Natural killer cell (primary cell): ENCODE results near the gene PRKAR1B. TPM values are rescaled to one million over a fixed set of nuclear protein-coding genes. Genes with fewer than 3 reads are reported as not detected.

Experiments used
- ATAC-seq, 3 donors: fragments of 150-1000 bp in 2 of 3; fragments of 200-7000 bp in 1 of 3; cut with Tn5 transposase; 1 replicate in 1 of 3; 2 replicates in 2 of 3; pipeline ENCODE4 v1.10.0; 2021; ENCODE audit warnings: mild to moderate bottlenecking in 2 of 3, moderate library complexity in 2 of 3
- DNase-seq, 2 donors: peaks; one replicate each; pipeline versions ENCODE4 v3.0.0 to v3.0.0-alpha.2; 2013 to 2021; ENCODE audit warnings: mixed read lengths in 1 of 2
- H3K27ac ChIP-seq: one replicate; pipeline ENCODE4 v1.5.1; 2013; ENCODE audit warnings: mild to moderate bottlenecking, low read length
- H3K27me3 ChIP-seq: one replicate; pipeline ENCODE4 v1.6.1; 2013; ENCODE audit warnings: low read length; ENCODE audit not compliant: control insufficient read depth, insufficient read depth
- H3K36me3 ChIP-seq: one replicate; pipeline ENCODE4 v1.6.1; 2013; ENCODE audit warnings: low read length; ENCODE audit not compliant: control insufficient read depth, insufficient read depth
- H3K4me1 ChIP-seq: one replicate; pipeline ENCODE4 v1.6.1; 2013; ENCODE audit warnings: low read length; ENCODE audit not compliant: control insufficient read depth, insufficient read depth
- H3K4me3 ChIP-seq: one replicate; pipeline ENCODE4 v1.5.1; 2013; ENCODE audit warnings: low read length
- H3K9me3 ChIP-seq: one replicate; pipeline ENCODE4 v1.6.1; 2013; ENCODE audit warnings: low read length; ENCODE audit not compliant: control insufficient read depth, insufficient read depth
- H3K27ac Mint-ChIP-seq, 2 donors: one replicate each; pipeline ENCODE4 v1.8.0; 2022; ENCODE audit warnings: mild to moderate bottlenecking in 2 of 2, mixed read lengths in 2 of 2, moderate library complexity in 1 of 2
- H3K27me3 Mint-ChIP-seq, 2 donors: one replicate each; pipeline ENCODE4 v1.8.0; 2022; ENCODE audit warnings: low read depth in 2 of 2, mixed read lengths in 2 of 2
- H3K36me3 Mint-ChIP-seq: one replicate; pipeline ENCODE4 v1.8.0; 2022; ENCODE audit warnings: mixed read lengths
- H3K4me1 Mint-ChIP-seq, 2 donors: one replicate each; pipeline ENCODE4 v1.8.0; 2022; ENCODE audit warnings: mixed read lengths in 2 of 2
- H3K4me3 Mint-ChIP-seq: one replicate; pipeline ENCODE4 v1.8.0; 2022; ENCODE audit warnings: mild to moderate bottlenecking, moderate library complexity, mixed read lengths
- H3K9me3 Mint-ChIP-seq, 2 donors: one replicate each; pipeline ENCODE4 v1.8.0; 2022; ENCODE audit warnings: mixed read lengths in 2 of 2
- CTCF ChIP-seq: fragments of 200-600 bp; IDR thresholded peaks from one replicate; pipeline ENCODE4 v1.8.0; 2022; ENCODE audit warnings: antibody characterized with exemption
- WGBS: methylation state at CpG from one replicate; pipeline ENCODE4 v1.1.7; 2013; ENCODE audit warnings: missing lambda C conversion rate; ENCODE audit not compliant: insufficient coverage; 5-methylcytosine and 5-hydroxymethylcytosine counted together
- intact Hi-C: fragments of 100-400 bp; cut with micrococcal nuclease; formaldehyde crosslinking; loops from one replicate; pipeline ENCODE4 v1.14.2; 2022
- total RNA-seq, 4 donors: library from RNA; stranded (reverse); fragments of 120-200 nt in 1 of 4; gene quantifications; one replicate each; pipeline versions ENCODE4 v1.2.3 to v1.2.4, GENCODE V29; 2013 to 2022

Gene PRKAR1B
- total RNA-seq, 3 donors from 2014 or later (not counting 1 experiment from before 2014, with no cell fraction given): 2.4 to 3.8 (median 3.0) TPM

GRCh38 chr7:576524-577277 is 150.4 kb downstream of the PRKAR1B start:
- H3K27me3 Mint-ChIP-seq: no peaks in the 10 kb centered on the region
- H3K36me3 ChIP-seq: no peaks in the 10 kb centered on the region
- no peak for ATAC-seq
- no peak for TF ChIP-seq CTCF
- no peak overlapping the region for H3K4me3 ChIP-seq
- no peaks in the 10 kb centered on the region for H3K9me3 Mint-ChIP-seq
- H3K4me3 Mint-ChIP-seq: no peak overlapping the region
- intact Hi-C loops: loop anchor here (10.0 kb wide), 1 partner anchor 58 kb away; no protein-coding TSS in a partner anchor
- peaks cover 5 to 6% of the 10 kb centered on the region in 2 donors for H3K4me1 Mint-ChIP-seq
- no peak overlapping the region for H3K27ac ChIP-seq
- no peaks in the 10 kb centered on the region for H3K36me3 Mint-ChIP-seq
- H3K4me1 ChIP-seq: no peaks in the 10 kb centered on the region
- no peaks in the 10 kb centered on the region for H3K27me3 ChIP-seq
- H3K27ac Mint-ChIP-seq: no peak overlapping the region
- no peak for DNase-seq
- no peaks in the 10 kb centered on the region for H3K9me3 ChIP-seq
- 94% methylated on average over 37 of the region's 37 CpGs for WGBS

- no peak for TF ChIP-seq CTCF
- no peak overlapping the region for H3K4me3 Mint-ChIP-seq
- intact Hi-C loops: loop anchor here (10.0 kb wide), 1 partner anchor 59 kb away; no protein-coding TSS in a partner anchor
- Histone ChIP-seq H3K36me3 (no peaks in the 10 kb centered on the region), H3K27me3 (no peaks in the 10 kb centered on the region), H3K27ac (no peak overlapping the region), H3K4me3 (no peak overlapping the region), H3K9me3 (no peaks in the 10 kb centered on the region), H3K4me1 (no peaks in the 10 kb centered on the region)
- H3K27me3 Mint-ChIP-seq: no peaks in the 10 kb centered on the region
- DNase-seq: no peak
- H3K36me3 Mint-ChIP-seq: no peaks in the 10 kb centered on the region
- WGBS: 94% methylated on average over 32 of the region's 33 CpGs
- ATAC-seq: no peak
- H3K27ac Mint-ChIP-seq: no peak overlapping the region
- H3K9me3 Mint-ChIP-seq: no peaks in the 10 kb centered on the region
- H3K4me1 Mint-ChIP-seq: peaks cover 5 to 6% of the 10 kb centered on the region in 2 donors
Measured at GRCh38 chr7:575425-576366, 151.4 kb downstream of the PRKAR1B start.

- H3K4me3 Mint-ChIP-seq: no peak overlapping the region
- no peaks in the 10 kb centered on the region for H3K27me3 ChIP-seq
- no peak for TF ChIP-seq CTCF
- H3K4me1 Mint-ChIP-seq: peaks cover 5 to 6% of the 10 kb centered on the region in 2 donors
- no peak overlapping the region for H3K4me3 ChIP-seq
- H3K36me3 ChIP-seq: no peaks in the 10 kb centered on the region
- H3K4me1 ChIP-seq: no peaks in the 10 kb centered on the region
- no peaks in the 10 kb centered on the region for H3K9me3 Mint-ChIP-seq
- intact Hi-C loops: loop anchor here (10.0 kb wide), 1 partner anchor 60 kb away; no protein-coding TSS in a partner anchor
- no peaks in the 10 kb centered on the region for H3K27me3 Mint-ChIP-seq
- ATAC-seq (no peak), DNase-seq (no peak)
- no peak overlapping the region for H3K27ac ChIP-seq
- no peaks in the 10 kb centered on the region for H3K36me3 Mint-ChIP-seq
- no peaks in the 10 kb centered on the region for H3K9me3 ChIP-seq
- H3K27ac Mint-ChIP-seq: no peak overlapping the region
- WGBS: 96% methylated on average over 23 of the region's 23 CpGs
Measured at GRCh38 chr7:574661-575395, 152.3 kb downstream of the PRKAR1B start.
